ENCODE data around the gene PTK6.

Gene PTK6

DNA sequence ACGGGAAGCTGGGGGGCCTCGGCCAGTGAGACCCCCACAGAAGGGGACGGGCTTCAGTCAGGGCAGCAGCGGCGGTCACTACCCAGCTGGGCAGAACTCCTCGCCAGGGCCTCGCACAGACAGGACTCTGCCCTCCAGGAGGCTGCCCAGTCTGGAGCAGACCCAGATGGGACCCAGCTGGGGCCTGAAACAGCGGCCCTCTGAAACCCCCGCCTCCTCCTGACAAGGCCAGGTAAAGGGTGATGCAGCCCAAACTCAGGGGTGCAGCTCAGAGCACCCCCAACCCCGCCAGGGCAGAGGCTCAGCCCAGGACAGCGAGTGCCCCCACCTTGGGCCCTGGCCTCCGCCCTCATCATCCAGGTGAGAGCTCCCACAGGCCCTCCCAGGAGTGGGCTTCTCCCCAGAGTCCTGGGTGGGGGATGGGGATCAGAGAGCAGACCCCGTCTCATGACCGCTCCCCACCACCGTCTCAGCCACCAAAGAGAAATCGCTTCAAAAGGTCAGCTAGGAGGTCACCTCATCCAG is 40.5 kb downstream of the PTK6 start:
- Histone ChIP-seq H3K4me1 (ENCODE audit: control insufficient read depth, low read length) (peaks cover 10% of the 10 kb centered on the region), H3K36me3 (ENCODE audit: control insufficient read depth, low read length) (no peaks in the 10 kb centered on the region), H3K27me3 (ENCODE audit: control insufficient read depth, low read length) (peaks cover 7% of the 10 kb centered on the region; the same call in 1 of the 2 replicates), H3F3A (ENCODE audit: control insufficient read depth, insufficient read depth) (no peaks in the 10 kb centered on the region; the same call in 1 of the 2 replicates), H3K27ac (ENCODE audit: low read depth, low read length) (no peak overlapping the region), H4K20me1 (ENCODE audit: control insufficient read depth, insufficient read depth, low read depth, low read length) (peaks cover 9% of the 10 kb centered on the region; the same call in 1 of the 2 replicates), H3K4me2 (ENCODE audit: low read length) (no peak overlapping the region), H3K9me2 (replicated peaks; ENCODE audit: control insufficient read depth, low read length) (no peaks in the 10 kb centered on the region), H3K4me3 (ENCODE audit: low read length) (no peak overlapping the region), H3K9me3 (ENCODE audit: control insufficient read depth, insufficient read depth, low read length) (no peaks in the 10 kb centered on the region), H3K79me2 (ENCODE audit: control insufficient read depth, low read length) (no peaks in the 10 kb centered on the region)
- TF ChIP-seq, protein P1, sequence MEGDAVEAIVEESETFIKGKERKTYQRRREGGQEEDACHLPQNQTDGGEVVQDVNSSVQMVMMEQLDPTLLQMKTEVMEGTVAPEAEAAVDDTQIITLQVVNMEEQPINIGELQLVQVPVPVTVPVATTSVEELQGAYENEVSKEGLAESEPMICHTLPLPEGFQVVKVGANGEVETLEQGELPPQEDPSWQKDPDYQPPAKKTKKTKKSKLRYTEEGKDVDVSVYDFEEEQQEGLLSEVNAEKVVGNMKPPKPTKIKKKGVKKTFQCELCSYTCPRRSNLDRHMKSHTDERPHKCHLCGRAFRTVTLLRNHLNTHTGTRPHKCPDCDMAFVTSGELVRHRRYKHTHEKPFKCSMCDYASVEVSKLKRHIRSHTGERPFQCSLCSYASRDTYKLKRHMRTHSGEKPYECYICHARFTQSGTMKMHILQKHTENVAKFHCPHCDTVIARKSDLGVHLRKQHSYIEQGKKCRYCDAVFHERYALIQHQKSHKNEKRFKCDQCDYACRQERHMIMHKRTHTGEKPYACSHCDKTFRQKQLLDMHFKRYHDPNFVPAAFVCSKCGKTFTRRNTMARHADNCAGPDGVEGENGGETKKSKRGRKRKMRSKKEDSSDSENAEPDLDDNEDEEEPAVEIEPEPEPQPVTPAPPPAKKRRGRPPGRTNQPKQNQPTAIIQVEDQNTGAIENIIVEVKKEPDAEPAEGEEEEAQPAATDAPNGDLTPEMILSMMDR (IDR thresholded peaks at IDR 0.05; ENCODE audit: low read depth, low read length, poor library complexity, severe bottlenecking): no peak
- no peak for TF ChIP-seq EZH2phosphoT487 (IDR thresholded peaks at IDR 0.05; ENCODE audit: borderline replicate concordance, low read length)

DNA sequence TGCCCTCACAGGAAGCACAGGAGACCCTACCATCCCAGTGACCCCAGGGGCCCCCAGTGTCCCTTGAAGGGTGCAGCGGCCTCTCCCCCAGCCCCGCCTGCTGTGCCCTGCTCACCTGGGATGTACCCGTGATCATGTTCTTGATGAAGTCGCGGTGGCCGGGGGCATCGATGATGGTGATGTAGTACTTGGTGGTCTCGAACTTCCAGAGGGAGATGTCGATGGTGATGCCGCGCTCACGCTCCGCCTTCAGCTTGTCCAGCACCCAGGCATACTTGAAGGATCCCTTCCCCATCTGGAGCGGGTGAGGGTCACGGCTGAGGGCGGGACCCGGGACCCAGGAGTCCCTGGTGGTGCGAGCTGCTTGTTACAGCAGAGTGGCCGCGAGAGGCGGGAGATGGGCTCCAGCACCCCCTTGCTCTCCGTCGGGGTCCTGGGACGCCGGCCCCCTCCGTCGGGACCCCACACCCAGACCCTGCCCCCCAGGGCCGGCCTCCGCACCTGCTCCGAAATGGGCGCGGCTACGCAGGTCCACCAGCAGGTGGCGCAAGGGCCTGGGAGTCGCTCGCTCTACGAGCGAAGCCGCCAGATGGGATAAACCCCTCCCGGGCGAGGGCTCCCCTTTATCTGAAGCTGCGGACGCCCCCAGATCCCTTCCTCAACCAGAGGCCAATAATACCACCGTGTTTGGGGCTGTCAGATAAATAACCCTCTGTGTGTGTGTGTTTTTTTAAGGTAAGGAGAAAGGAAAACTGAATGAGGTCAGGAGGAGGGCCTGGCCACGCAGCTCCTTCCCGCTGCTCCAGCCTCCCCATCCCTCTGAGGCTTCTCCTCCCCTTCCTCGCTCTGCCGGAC is 41.2 kb downstream of the PTK6 start:
- Histone ChIP-seq H3F3A (ENCODE audit: control insufficient read depth, insufficient read depth) (no peaks in the 10 kb centered on the region; the same call in 1 of the 2 replicates), H3K9me2 (replicated peaks; ENCODE audit: control insufficient read depth, low read length) (no peaks in the 10 kb centered on the region), H3K27me3 (ENCODE audit: control insufficient read depth, low read length) (peaks cover 7% of the 10 kb centered on the region; the same call in 1 of the 2 replicates), H3K4me2 (ENCODE audit: low read length) (no peak overlapping the region), H3K36me3 (ENCODE audit: control insufficient read depth, low read length) (no peaks in the 10 kb centered on the region), H3K27ac (ENCODE audit: low read depth, low read length) (no peak overlapping the region), H4K20me1 (ENCODE audit: control insufficient read depth, insufficient read depth, low read depth, low read length) (peaks cover 9% of the 10 kb centered on the region; the same call in 1 of the 2 replicates), H3K4me1 (ENCODE audit: control insufficient read depth, low read length) (peaks cover 5% of the 10 kb centered on the region; the same call in 1 of the 2 replicates), H3K79me2 (ENCODE audit: control insufficient read depth, low read length) (no peaks in the 10 kb centered on the region), H3K9me3 (ENCODE audit: control insufficient read depth, insufficient read depth, low read length) (no peaks in the 10 kb centered on the region), H3K4me3 (ENCODE audit: low read length) (no peak overlapping the region)
- no peak for TF ChIP-seq EZH2phosphoT487 (IDR thresholded peaks at IDR 0.05; ENCODE audit: borderline replicate concordance, low read length)
- TF ChIP-seq, protein P1 (IDR thresholded peaks at IDR 0.05; ENCODE audit: low read depth, low read length, poor library complexity, severe bottlenecking): peak; percentile 92

DNA sequence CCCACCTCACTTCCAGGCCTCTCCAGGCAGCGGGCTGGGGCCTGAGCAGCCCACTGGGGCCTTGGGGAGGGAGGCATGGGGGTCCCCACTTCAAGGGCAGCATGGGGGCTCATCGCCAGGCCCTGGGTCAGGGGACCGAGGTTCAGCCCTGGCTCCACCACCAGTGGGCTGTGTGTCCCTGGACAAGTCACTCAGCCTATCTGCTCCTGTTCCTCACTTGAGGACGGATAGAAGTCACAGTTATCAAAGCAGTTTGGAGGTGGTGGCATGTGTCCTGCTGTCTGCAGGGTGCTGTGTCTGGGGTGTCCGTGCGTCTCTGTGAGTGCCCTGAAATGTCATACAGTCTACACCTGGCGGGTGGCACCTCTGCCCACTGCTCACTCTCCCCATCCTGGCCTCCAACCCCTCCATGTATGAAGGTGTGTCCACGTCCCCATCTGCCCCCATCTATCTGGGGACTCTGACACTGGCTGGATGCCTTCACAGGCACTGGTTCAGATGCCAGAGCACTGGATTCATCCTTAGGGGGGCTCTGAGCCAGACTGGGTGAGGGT is 41.9 kb downstream of the PTK6 start:
- TF ChIP-seq, protein P1 (IDR thresholded peaks at IDR 0.05; ENCODE audit: low read depth, low read length, poor library complexity, severe bottlenecking): no peak
- no peak for TF ChIP-seq EZH2phosphoT487 (IDR thresholded peaks at IDR 0.05; ENCODE audit: borderline replicate concordance, low read length)
- no peak overlapping the region for H3K4me3 ChIP-seq (ENCODE audit: low read length)
- no peak overlapping the region for H3K27ac ChIP-seq (ENCODE audit: low read depth, low read length)
- H3K79me2 ChIP-seq (ENCODE audit: control insufficient read depth, low read length): no peaks in the 10 kb centered on the region
- H3K9me3 ChIP-seq (ENCODE audit: control insufficient read depth, insufficient read depth, low read length): no peaks in the 10 kb centered on the region
- peaks cover 9% of the 10 kb centered on the region; the same call in 1 of the 2 replicates for H4K20me1 ChIP-seq (ENCODE audit: control insufficient read depth, insufficient read depth, low read depth, low read length)
- no peaks in the 10 kb centered on the region for H3K36me3 ChIP-seq (ENCODE audit: control insufficient read depth, low read length)
- 0 out of 2 replicates have a peak, but pooled peaks cover 4% of the 10 kb centered on the region for H3K4me1 ChIP-seq (ENCODE audit: control insufficient read depth, low read length)
- no peak overlapping the region for H3K4me2 ChIP-seq (ENCODE audit: low read length)
- peaks cover 7% of the 10 kb centered on the region; the same call in 1 of the 2 replicates for H3K27me3 ChIP-seq (ENCODE audit: control insufficient read depth, low read length)
- no peaks in the 10 kb centered on the region for H3K9me2 ChIP-seq (replicated peaks; ENCODE audit: control insufficient read depth, low read length)
- no peaks in the 10 kb centered on the region for H3F3A ChIP-seq (ENCODE audit: control insufficient read depth, insufficient read depth)
